ENCODE results near the gene ADGRA3. TPM values are rescaled to one million over a fixed set of nuclear protein-coding genes. Genes with fewer than 3 reads are reported as not detected.
A peak's percentile ranks its signal among the peaks of the same experiment; 100 is the strongest.

The ADGRA3 gene
- total and polyA plus RNA-seq, 10 donors: 1.6 to 10.6 (median 5.4) TPM

GRCh38 chr4:22521240-22521639 lies 5.4 kb upstream of the ADGRA3 start:
- no peak for DNase-seq
- peaks cover 0 to 2% (median 0%) of the 10 kb centered on the region in 6 donors for H3K4me1 ChIP-seq
- no peaks in the 10 kb centered on the region for H3K36me3 ChIP-seq
- H3K27ac ChIP-seq: no peak overlapping the region
- intact Hi-C loops (cut with DNase I; ENCODE audit: low total_unique reads): no loop called here
- H3K4me3 ChIP-seq: no peak overlapping the region
- peaks cover 0 to 10% (median 0%) of the 10 kb centered on the region in 7 donors for H3K27me3 ChIP-seq (replicated peaks in 1 of 7)
- TF ChIP-seq POLR2AphosphoS5 (IDR thresholded peaks at IDR 0.05) (no peak), CTCF (IDR thresholded peaks at IDR 0.05 in 8 of 11, conservative IDR thresholded peaks at IDR 0.05 in 3 of 11) (no peak), POLR2A (IDR thresholded peaks at IDR 0.05) (no peak)
- H3K9me3 ChIP-seq: no peaks in the 10 kb centered on the region

GRCh38 chr4:22515145-22515887 lies 550 bp downstream of the ADGRA3 start:
- DNase-seq: peak; percentile 81
- peak overlapping the region; percentile 26 to 73 (median 52) for H3K4me3 ChIP-seq
- 0 to 9% (median 1%) methylated on average over 28 to 80 of the region's 80 CpGs for WGBS, 5 donors
- intact Hi-C loops (cut with DNase I; ENCODE audit: low total_unique reads): no loop called here
- no peaks in the 10 kb centered on the region for H3K36me3 ChIP-seq
- H3K27me3 ChIP-seq (replicated peaks in 1 of 7): peaks cover 0 to 41% (median 0%) of the 10 kb centered on the region in 7 donors
- H3K9me3 ChIP-seq: no peaks in the 10 kb centered on the region
- peaks cover 0 to 19% (median 13%) of the 10 kb centered on the region in 6 donors for H3K4me1 ChIP-seq
- TF ChIP-seq CTCF (IDR thresholded peaks at IDR 0.05 in 8 of 11, conservative IDR thresholded peaks at IDR 0.05 in 3 of 11): no peak
- peak in 2 of 3 donors; percentile 4 to 9 for TF ChIP-seq POLR2AphosphoS5 (IDR thresholded peaks at IDR 0.05)
- H3K27ac ChIP-seq: peak overlapping the region in 4 of 8 donors; percentile 56 to 67 (median 60)

- intact Hi-C loops (cut with DNase I; ENCODE audit: low total_unique reads): no loop called here
- Histone ChIP-seq H3K4me1 (peaks cover 0 to 19% (median 13%) of the 10 kb centered on the region in 6 donors), H3K27me3 (replicated peaks in 1 of 7) (peaks cover 0 to 41% (median 0%) of the 10 kb centered on the region in 7 donors), H3K9me3 (no peaks in the 10 kb centered on the region), H3K27ac (no peak overlapping the region), H3K4me3 (peak overlapping the region in 5 of 8 donors; percentile 49 to 73 (median 56)), H3K36me3 (no peaks in the 10 kb centered on the region)
- WGBS, 5 donors: 14 to 17% (median 15%) methylated on average over 8 of the region's 8 CpGs
- TF ChIP-seq POLR2A (IDR thresholded peaks at IDR 0.05): no peak
- no peak for TF ChIP-seq CTCF (IDR thresholded peaks at IDR 0.05 in 8 of 11, conservative IDR thresholded peaks at IDR 0.05 in 3 of 11)
- no peak for TF ChIP-seq POLR2AphosphoS5 (IDR thresholded peaks at IDR 0.05)
- no peak for DNase-seq
These were observed 1.4 kb downstream of the ADGRA3 start for GRCh38 chr4:22514481-22514880.

GRCh38 chr4:22514001-22514400 lies 1.9 kb downstream of the ADGRA3 start:
- no peak for DNase-seq
- WGBS, 5 donors: 62 to 80% (median 75%) methylated on average over 6 of the region's 6 CpGs
- Histone ChIP-seq H3K27ac (no peak overlapping the region), H3K4me1 (peaks cover 0 to 19% (median 13%) of the 10 kb centered on the region in 6 donors), H3K9me3 (no peaks in the 10 kb centered on the region), H3K36me3 (no peaks in the 10 kb centered on the region), H3K4me3 (no peak overlapping the region), H3K27me3 (replicated peaks in 1 of 7) (peaks cover 0 to 41% (median 0%) of the 10 kb centered on the region in 7 donors)
- no peak for TF ChIP-seq CTCF (IDR thresholded peaks at IDR 0.05 in 8 of 11, conservative IDR thresholded peaks at IDR 0.05 in 3 of 11)
- TF ChIP-seq POLR2AphosphoS5 (IDR thresholded peaks at IDR 0.05): no peak
- TF ChIP-seq POLR2A (IDR thresholded peaks at IDR 0.05): no peak
- intact Hi-C loops (cut with DNase I; ENCODE audit: low total_unique reads): no loop called here

All from spleen (tissue), 11 donors.